Suprapubic skin (tissue), 4 donors: Measurements from ENCODE around the gene CHD3. TPM values are rescaled to one million over a fixed set of nuclear protein-coding genes. Genes with fewer than 3 reads are reported as not detected.

Source experiments
- DNase-seq, 2 donors: peaks; one replicate each; pipeline ENCODE4 v3.0.0-alpha.2; 2019; ENCODE audit warnings: low spot score in 2 of 2
- H3K27ac ChIP-seq: fragments of 200-600 bp; sonication (generic); one replicate; pipeline ENCODE4 v1.5.1; 2019
- H3K27me3 ChIP-seq: fragments of 200-600 bp; sonication (generic); one replicate; pipeline ENCODE4 v1.5.1; 2019
- H3K36me3 ChIP-seq: fragments of 200-600 bp; sonication (generic); one replicate; pipeline ENCODE4 v1.5.1; 2019
- H3K4me1 ChIP-seq: fragments of 200-600 bp; sonication (generic); one replicate; pipeline ENCODE4 v1.5.1; 2019
- H3K4me3 ChIP-seq: fragments of 200-600 bp; sonication (generic); one replicate; pipeline ENCODE4 v1.5.1; 2019; ENCODE audit warnings: mild to moderate bottlenecking
- H3K9me3 ChIP-seq: fragments of 200-600 bp; sonication (generic); one replicate; pipeline ENCODE4 v1.5.1; 2019
- CTCF ChIP-seq, 2 donors: fragments of 200-600 bp in 1 of 2; fragments of 450-650 bp in 1 of 2; sonication (generic) in 1 of 2; IDR thresholded peaks; one replicate each; pipeline ENCODE4 v1.5.1; 2016 to 2019; ENCODE audit warnings: antibody characterized with exemption in 2 of 2, mild to moderate bottlenecking in 1 of 2, moderate library complexity in 1 of 2
- EP300 ChIP-seq: sonication (generic); formaldehyde crosslinking; IDR thresholded peaks from one replicate; pipeline ENCODE4 v1.6.1; 2017; ENCODE audit warnings: antibody characterized with exemption
- POLR2A ChIP-seq, 2 donors: fragments of 450-650 bp; IDR thresholded peaks; one replicate each; pipeline ENCODE4 v1.6.1; 2017; ENCODE audit warnings: antibody characterized with exemption in 2 of 2, mild to moderate bottlenecking in 2 of 2, moderate library complexity in 2 of 2
- POLR2AphosphoS5 ChIP-seq, 3 donors: sonication (generic); formaldehyde crosslinking; IDR thresholded peaks; one replicate each; pipeline ENCODE4 v1.6.1; 2017; ENCODE audit warnings: antibody characterized with exemption in 3 of 3
- WGBS: methylation state at CpG from one replicate; pipeline ENCODE4 v1.1.5; 2018; 5-methylcytosine and 5-hydroxymethylcytosine counted together
- total RNA-seq, 4 donors: library from RNA; depleted of rRNA; stranded (reverse); fragments of >200 nt; gene quantifications; one replicate each; pipeline ENCODE4 v1.1.0, GENCODE V29; 2016

The CHD3 gene
- total RNA-seq, 4 donors from 2014 or later: 42.1 to 76.0 (median 67.7) TPM

- DNase-seq: no peak
- Histone ChIP-seq H3K27ac (no peak overlapping the region), H3K4me3 (no peak overlapping the region), H3K4me1 (peaks cover 41% of the 10 kb centered on the region), H3K36me3 (peaks cover 68% of the 10 kb centered on the region), H3K27me3 (no peaks in the 10 kb centered on the region), H3K9me3 (no peaks in the 10 kb centered on the region)
- WGBS: 95% methylated on average over 21 of the region's 21 CpGs
- TF ChIP-seq POLR2AphosphoS5 (IDR thresholded peaks at IDR 0.05) (no peak), POLR2A (IDR thresholded peaks at IDR 0.05) (no peak), EP300 (no peak), CTCF (IDR thresholded peaks at IDR 0.05) (no peak)
Observed at GRCh38 chr17:7848739-7849129, 39.9 kb upstream of the CHD3 start.

- peaks cover 38% of the 10 kb centered on the region for H3K4me1 ChIP-seq
- WGBS: 93% methylated on average over 23 of the region's 35 CpGs
- H3K27me3 ChIP-seq: no peaks in the 10 kb centered on the region
- no peak overlapping the region for H3K27ac ChIP-seq
- no peak overlapping the region for H3K4me3 ChIP-seq
- DNase-seq: no peak
- H3K36me3 ChIP-seq: peaks cover 71% of the 10 kb centered on the region
- no peak for TF ChIP-seq POLR2AphosphoS5 (IDR thresholded peaks at IDR 0.05)
- no peak for TF ChIP-seq EP300
- no peak for TF ChIP-seq CTCF (IDR thresholded peaks at IDR 0.05)
- TF ChIP-seq POLR2A (IDR thresholded peaks at IDR 0.05): no peak
- H3K9me3 ChIP-seq: no peaks in the 10 kb centered on the region
Observed at GRCh38 chr17:7849130-7849750, 39.3 kb upstream of the CHD3 start.

GRCh38 chr17:7849751-7850504 is 38.7 kb upstream of the CHD3 start:
- no peaks in the 10 kb centered on the region for H3K27me3 ChIP-seq
- 80% methylated on average over 8 of the region's 12 CpGs for WGBS
- H3K27ac ChIP-seq: no peak overlapping the region
- peaks cover 37% of the 10 kb centered on the region for H3K4me1 ChIP-seq
- H3K4me3 ChIP-seq: no peak overlapping the region
- peak in 1 of 2 donors; percentile 60 for DNase-seq
- TF ChIP-seq POLR2A (IDR thresholded peaks at IDR 0.05): no peak
- peaks cover 71% of the 10 kb centered on the region for H3K36me3 ChIP-seq
- H3K9me3 ChIP-seq: no peaks in the 10 kb centered on the region

GRCh38 chr17:7850701-7851437 is 37.7 kb upstream of the CHD3 start:
- Histone ChIP-seq H3K27ac (no peak overlapping the region), H3K4me3 (no peak overlapping the region), H3K36me3 (peaks cover 66% of the 10 kb centered on the region)

More at GRCh38 chr17:7850701-7851437, 37.7 kb upstream of the CHD3 start:
- WGBS: 92% methylated on average over 15 of the region's 17 CpGs
- H3K9me3 ChIP-seq: no peaks in the 10 kb centered on the region
- DNase-seq: peak in 1 of 2 donors; percentile 75
- no peaks in the 10 kb centered on the region for H3K27me3 ChIP-seq
- H3K4me1 ChIP-seq: peaks cover 37% of the 10 kb centered on the region
- TF ChIP-seq EP300 (no peak), POLR2A (IDR thresholded peaks at IDR 0.05) (no peak), POLR2AphosphoS5 (IDR thresholded peaks at IDR 0.05) (no peak), CTCF (IDR thresholded peaks at IDR 0.05) (no peak)
